Endothelial cell of umbilical vein (primary cell): ENCODE data around the gene PTBP2. TPM values are rescaled to one million over a fixed set of nuclear protein-coding genes. Genes with fewer than 3 reads are reported as not detected.

Experiments used
- BruUV-seq: library from RNA; stranded (reverse); fragments of 400-500 nt; replicated peaks from 2 replicates; lab custom pipeline; 2021; lab: Mats Ljungman, UMichigan
- CTCF ChIA-PET: fragments of 300-600, 350-600 bp; sonication (Branson Sonifier 250); formaldehyde crosslinking; loops from one replicate; lab custom pipeline; 2021; ENCODE audit warnings: antibody characterized with exemption, inconsistent platforms; lab: Charles Lee
- POLR2A ChIA-PET: fragments of 300-600, 350-600 bp; sonication (Branson Sonifier 250); formaldehyde crosslinking; loops from one replicate; lab custom pipeline; 2021; ENCODE audit warnings: antibody characterized with exemption, inconsistent platforms; lab: Charles Lee
- DNase-seq: peaks from one replicate; pipeline ENCODE4 v3.0.0-alpha.2; 2011; ENCODE audit warnings: low read depth, low spot score
- FAIRE-seq: peaks from 2 replicates; lab custom pipeline; 2011; peaks lifted over from hg19 to GRCh38; lab: Jason Lieb, UNC
- H2AFZ ChIP-seq: 2 replicates; pipeline ENCODE4 v1.6.0; 2012; ENCODE audit warnings: low read depth, low read length, control low read depth, inconsistent platforms
- H3K27ac ChIP-seq: 2 replicates; pipeline ENCODE4 v1.5.1; 2011; ENCODE audit warnings: low read depth, mild to moderate bottlenecking, control low read depth, low read length, moderate library complexity; ENCODE audit not compliant: insufficient read depth
- H3K27me3 ChIP-seq, 2 experiments: 2 replicates each; pipeline versions ENCODE4 v1.6.0 to v1.6.1; 2011; ENCODE audit warnings: low read length in 2 of 2, mixed read lengths in 1 of 2; ENCODE audit not compliant: control insufficient read depth in 2 of 2, insufficient read depth in 2 of 2
- H3K36me3 ChIP-seq, 2 experiments: 2 replicates in 1 of 2; 3 replicates in 1 of 2; pipeline ENCODE4 v1.5.1; 2011; ENCODE audit warnings: low read length in 2 of 2, mild to moderate bottlenecking in 1 of 2, moderate library complexity in 1 of 2; ENCODE audit not compliant: control insufficient read depth in 2 of 2, insufficient read depth in 2 of 2; ENCODE audit errors: extremely low read depth in 1 of 2
- H3K4me1 ChIP-seq: 3 replicates; pipeline ENCODE4 v1.5.1; 2011; ENCODE audit warnings: mild to moderate bottlenecking, low read length; ENCODE audit not compliant: control insufficient read depth, insufficient read depth; ENCODE audit errors: extremely low read depth
- H3K4me2 ChIP-seq: 2 replicates; pipeline ENCODE4 v1.6.1; 2011; ENCODE audit warnings: low read length, control low read depth, mixed read lengths; ENCODE audit not compliant: insufficient read depth
- H3K4me3 ChIP-seq, 3 experiments: fragments of 200-600 bp in 1 of 3; sonication (generic), shearing (Covaris generic) in 1 of 3; replicated peaks in 1 of 3; 2 replicates each; pipeline ENCODE4 v1.5.1; 2011 to 2016; ENCODE audit warnings: control low read depth in 3 of 3, low read length in 3 of 3, mild to moderate bottlenecking in 2 of 3, inconsistent platforms in 1 of 3, low read depth in 1 of 3, moderate library complexity in 1 of 3; ENCODE audit not compliant: insufficient read depth in 1 of 3
- H3K79me2 ChIP-seq: 2 replicates; pipeline ENCODE4 v1.6.0; 2012; ENCODE audit warnings: low read length, inconsistent platforms; ENCODE audit not compliant: control insufficient read depth, insufficient read depth
- H3K9ac ChIP-seq: replicated peaks from 2 replicates; pipeline ENCODE3; 2011; ENCODE audit warnings: low read length, control low read depth; ENCODE audit not compliant: insufficient read depth; ENCODE audit errors: extremely low read depth
- H3K9me1 ChIP-seq: replicated peaks from 3 replicates; pipeline ENCODE4 v1.6.0; 2011; ENCODE audit warnings: mild to moderate bottlenecking, low read length; ENCODE audit not compliant: control insufficient read depth, insufficient read depth; ENCODE audit errors: extremely low read depth
- H3K9me3 ChIP-seq: replicated peaks from 2 replicates; pipeline ENCODE4 v1.5.1; 2012; ENCODE audit warnings: low read length, inconsistent platforms; ENCODE audit not compliant: control insufficient read depth, insufficient read depth
- H4K20me1 ChIP-seq: replicated peaks from 2 replicates; pipeline ENCODE3; 2011; ENCODE audit warnings: mild to moderate bottlenecking, low read length; ENCODE audit not compliant: control insufficient read depth, insufficient read depth; ENCODE audit errors: extremely low read depth
- CTCF ChIP-seq, 2 donors: IDR thresholded peaks; 1 replicate in 1 of 2; 2 replicates in 1 of 2; pipeline ENCODE4 v1.5.1; 2011; ENCODE audit warnings: low read length in 2 of 2, mild to moderate bottlenecking in 2 of 2, moderate library complexity in 2 of 2, control low read depth in 1 of 2, inconsistent platforms in 1 of 2, low read depth in 1 of 2; ENCODE audit not compliant: insufficient read depth in 1 of 2; ENCODE audit errors: extremely low read depth in 1 of 2
- EZH2 ChIP-seq: IDR thresholded peaks from 2 replicates; pipeline ENCODE4 v1.6.1; 2012; ENCODE audit warnings: borderline replicate concordance, low read depth, mild to moderate bottlenecking, moderate library complexity, low read length, inconsistent platforms; ENCODE audit not compliant: severe bottlenecking
- FOS ChIP-seq: IDR thresholded peaks from 2 replicates; pipeline ENCODE4 v1.6.1; 2011; ENCODE audit warnings: mild to moderate bottlenecking, low read length, moderate library complexity, borderline replicate concordance; ENCODE audit not compliant: insufficient read depth
- GATA2 ChIP-seq: IDR thresholded peaks from 2 replicates; pipeline ENCODE4 v1.7.0; 2011; ENCODE audit warnings: low read depth, mild to moderate bottlenecking, moderate library complexity, mixed read lengths, low read length; ENCODE audit not compliant: insufficient read length, insufficient read depth
- JUN ChIP-seq: IDR thresholded peaks from 2 replicates; pipeline ENCODE4 v1.6.1; 2011; ENCODE audit warnings: borderline replicate concordance, low read depth; ENCODE audit not compliant: insufficient read length, insufficient read depth
- MAX ChIP-seq: IDR thresholded peaks from 2 replicates; pipeline ENCODE4 v1.6.1; 2011; ENCODE audit not compliant: insufficient read depth, insufficient read length
- MYC ChIP-seq: IDR thresholded peaks from one replicate; pipeline ENCODE4 v1.6.1; 2011; ENCODE audit warnings: mild to moderate bottlenecking, low read depth, low read length
- POLR2A ChIP-seq: IDR thresholded peaks from 2 replicates; pipeline ENCODE4 v1.6.1; 2012; ENCODE audit warnings: low read depth, mild to moderate bottlenecking, control low read depth, low read length
- POLR2AphosphoS5 ChIP-seq: IDR thresholded peaks from 2 replicates; pipeline ENCODE4 v1.6.1; 2012; ENCODE audit warnings: low read depth, mild to moderate bottlenecking, control low read depth, low read length, moderate library complexity; ENCODE audit not compliant: insufficient read depth
- dilution Hi-C: fragments of 300-500 bp; cut with MboI; formaldehyde crosslinking; loops from one replicate; pipeline ENCODE4 v1.15.0; 2019; ENCODE audit warnings: low sequenced_read_pairs; ENCODE audit not compliant: extremely low pct_ligation_motif_present
- intact Hi-C: fragments of 100-400 bp; cut with micrococcal nuclease; formaldehyde crosslinking; loops from one replicate; pipeline ENCODE4 v1.10.0; 2022
- polyA plus RNA-seq, 4 experiments: library from polyadenylated mRNA; depleted of rRNA in 3 of 4; stranded (reverse) in 3 of 4; unstranded in 1 of 4; fragments of >200 nt; gene quantifications; 2 replicates each; pipeline versions ENCODE4 v1.2.1 to v1.2.3, GENCODE V29; 2011 to 2012; ENCODE audit warnings: missing spikeins in 1 of 4
- total RNA-seq: library from RNA; stranded (reverse); gene quantifications from 2 replicates; pipeline ENCODE4 v1.2.3, GENCODE V29; 2021

PTBP2 gene
- total and polyA plus RNA-seq, 2 donors (not counting 3 experiments of a cell fraction or from before 2014, with no cell fraction given): 7.7 to 27.0 TPM

GRCh38 chr1:96715482-96715881, 6.1 kb upstream of the PTBP2 start:
- Histone ChIP-seq H3K4me1 (no peaks in the 10 kb centered on the region), H3K27ac (no peak overlapping the region), H3K9me3 (no peaks in the 10 kb centered on the region), H2AFZ (no peak overlapping the region), H3K4me3 (no peak overlapping the region), H3K4me2 (no peak overlapping the region), H3K9me1 (no peaks in the 10 kb centered on the region), H3K36me3 (no peaks in the 10 kb centered on the region), H3K79me2 (no peaks in the 10 kb centered on the region), H3K27me3 (peaks cover 3 to 5% of the 10 kb centered on the region in 2 experiments), H3K9ac (no peak overlapping the region), H4K20me1 (no peaks in the 10 kb centered on the region)
- FAIRE-seq (no peak), DNase-seq (no peak)
- no TSS peak for BruUV-seq
- ChIA-PET POLR2A (no interaction called here), CTCF (no interaction called here)
- intact Hi-C loops (no loop called here), dilution Hi-C loops (no loop called here)
- TF ChIP-seq POLR2AphosphoS5 (no peak), GATA2 (no peak), JUN (no peak), MYC (no peak), CTCF (IDR thresholded peaks at IDR 0.05; ENCODE audit: extremely low read depth in 1 of 2, insufficient read depth in 1 of 2, low read depth in 1 of 2, low read length in 2 of 2) (no peak), POLR2A (no peak), MAX (no peak), EZH2 (no peak), FOS (no peak)
